Middle frontal gyrus (tissue), 1 donor: ENCODE measurements around the gene ZMYM2.
"Not testable (repeated sequence)": the region's sequence is repeated elsewhere in the genome, so short reads cannot be mapped to it uniquely, and the experiment has no call there.

ENCODE experiments used
- DNase-seq: peaks from one replicate; pipeline ENCODE4 v3.0.0-alpha.2; 2015; ENCODE audit warnings: low spot score; ENCODE audit errors: extremely low spot score

ZMYM2 gene

DNA sequence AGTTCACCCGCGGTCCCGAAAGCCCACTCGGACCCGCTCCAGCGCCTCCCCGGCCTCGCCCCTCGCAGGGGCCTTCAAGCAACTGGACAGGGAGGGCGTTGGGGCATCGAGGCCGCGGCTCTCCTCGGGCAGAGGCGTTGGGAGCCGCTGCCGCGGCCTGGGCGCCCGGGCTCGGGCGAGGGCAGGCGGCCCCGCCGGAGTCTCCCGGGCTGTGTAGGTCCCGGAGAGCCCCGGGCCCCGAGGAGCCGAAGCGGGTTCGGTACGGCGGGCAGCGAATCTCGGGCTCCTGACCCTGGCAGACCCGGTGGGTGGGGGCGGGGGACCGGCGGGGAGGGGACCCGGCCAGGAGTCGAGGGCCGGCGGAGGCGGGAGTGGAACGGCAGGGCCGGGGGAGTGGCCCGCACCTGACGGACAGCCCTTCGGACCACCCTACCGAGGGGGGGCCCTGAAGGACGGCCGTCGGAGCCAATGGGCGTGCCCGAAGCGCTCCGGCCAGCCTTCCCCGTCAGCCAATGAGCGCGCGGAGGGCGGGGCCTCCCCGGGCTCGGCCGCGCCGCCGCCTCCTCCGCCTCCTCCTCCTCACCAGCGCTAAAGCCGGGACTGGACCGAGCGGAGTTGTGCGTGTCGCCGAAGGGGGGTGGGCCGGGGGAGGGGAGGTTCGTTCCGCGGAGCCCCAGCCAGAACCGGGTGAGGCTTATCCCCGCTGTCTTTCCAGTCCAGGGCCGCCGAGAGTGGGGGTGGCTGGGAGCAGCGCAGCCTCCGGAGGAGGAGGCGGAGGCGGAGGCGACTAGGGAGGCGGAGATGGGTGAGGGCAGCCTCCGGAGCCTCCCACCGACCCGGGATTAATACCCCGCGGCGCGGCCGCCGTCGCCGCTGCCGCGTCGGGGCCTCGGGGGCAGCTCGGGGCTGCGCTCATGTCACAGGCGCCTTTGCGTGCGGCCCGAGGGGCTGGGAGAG lies at the start of gene ZMYM2:
TSS of gene ZMYM2 (plus strand) at position 573 of the 957 bp plus-strand sequence. CDS start 34,346 bp downstream, outside the sequence.
- peak; percentile 98 for DNase-seq

DNA sequence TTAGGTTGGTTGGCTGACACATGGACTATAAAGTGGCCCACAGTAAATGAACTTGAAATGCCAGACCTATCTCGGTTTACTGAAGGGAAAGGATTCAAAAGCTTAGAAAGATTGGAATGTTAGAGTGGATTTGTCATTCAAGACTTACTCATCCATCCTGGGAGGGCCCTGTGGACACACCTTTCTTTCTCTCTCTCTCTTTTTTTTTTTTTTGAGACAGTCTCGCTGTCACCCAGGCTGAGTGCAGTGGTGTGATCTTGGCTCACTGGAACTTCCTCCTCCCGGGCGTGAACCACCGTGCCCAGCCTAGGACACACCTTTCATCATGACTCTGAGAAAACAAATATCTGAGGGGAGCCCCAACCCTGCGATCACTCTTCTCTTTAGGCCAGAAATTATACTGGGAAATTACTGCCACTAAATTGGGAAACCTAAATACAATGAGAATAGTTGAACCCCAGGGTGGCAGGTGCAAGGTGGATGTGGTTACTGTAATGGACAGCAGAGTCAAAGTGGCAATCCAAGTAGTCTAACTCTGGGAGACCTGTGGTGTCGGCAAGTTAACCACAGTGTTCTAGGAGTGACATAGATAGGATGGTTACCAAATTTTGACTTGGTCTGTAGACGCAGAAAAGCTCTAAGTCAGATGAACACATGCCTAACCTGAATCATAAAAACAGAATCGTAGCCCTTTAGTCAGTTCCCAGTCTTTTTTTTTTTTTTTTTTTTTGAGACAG lies 48.0 kb upstream of the ZMYM2 start:
- DNase-seq: no peak

DNA sequence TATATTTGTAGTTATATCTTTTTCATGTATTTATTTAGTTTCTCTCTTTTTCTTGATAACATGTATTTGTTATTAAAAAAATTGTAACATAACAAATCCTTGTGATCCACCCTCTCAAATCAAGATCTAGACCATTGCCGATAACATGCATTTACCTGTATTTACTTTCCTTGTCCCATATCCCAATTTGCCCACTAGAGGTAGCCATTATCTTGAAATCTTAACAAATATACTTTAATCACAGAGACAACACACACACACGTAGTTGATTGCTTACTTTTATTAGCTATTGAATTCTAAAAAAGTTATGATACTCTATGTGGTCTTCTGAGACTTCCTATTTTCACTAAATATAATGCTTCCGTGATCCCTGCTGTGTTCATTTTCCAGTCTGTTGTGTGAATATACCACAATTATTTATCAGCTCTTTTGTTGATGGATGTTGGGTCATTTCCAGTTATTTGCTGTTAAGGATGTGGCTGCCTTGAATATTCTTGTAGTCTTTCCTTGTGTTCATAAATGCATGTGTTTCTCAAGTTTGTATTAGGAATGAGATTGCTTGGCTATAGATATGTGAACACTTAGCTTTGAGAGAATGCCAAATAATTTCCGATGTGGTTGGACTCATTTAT lies 31.3 kb upstream of the ZMYM2 start:
- DNase-seq: no peak

DNA sequence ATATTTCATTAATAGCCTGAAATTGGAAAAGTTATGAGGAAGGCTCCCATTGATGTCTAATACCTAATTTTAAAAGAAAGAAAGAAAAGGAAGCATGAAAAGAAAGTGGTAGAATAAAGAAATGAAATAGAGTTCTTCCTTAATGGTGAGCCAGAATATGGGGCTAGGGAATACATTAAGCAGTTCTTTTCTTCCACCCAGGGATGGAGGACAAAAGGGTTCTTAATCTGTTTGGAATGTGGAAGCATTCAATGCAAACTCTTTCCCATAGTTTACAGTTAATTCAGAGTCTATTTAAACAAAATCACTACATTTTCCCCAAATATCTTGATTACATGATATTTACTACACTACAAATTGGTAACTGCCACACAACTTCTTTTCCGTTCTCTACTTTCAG lies 18.4 kb upstream of the ZMYM2 start:
- no peak for DNase-seq

DNA sequence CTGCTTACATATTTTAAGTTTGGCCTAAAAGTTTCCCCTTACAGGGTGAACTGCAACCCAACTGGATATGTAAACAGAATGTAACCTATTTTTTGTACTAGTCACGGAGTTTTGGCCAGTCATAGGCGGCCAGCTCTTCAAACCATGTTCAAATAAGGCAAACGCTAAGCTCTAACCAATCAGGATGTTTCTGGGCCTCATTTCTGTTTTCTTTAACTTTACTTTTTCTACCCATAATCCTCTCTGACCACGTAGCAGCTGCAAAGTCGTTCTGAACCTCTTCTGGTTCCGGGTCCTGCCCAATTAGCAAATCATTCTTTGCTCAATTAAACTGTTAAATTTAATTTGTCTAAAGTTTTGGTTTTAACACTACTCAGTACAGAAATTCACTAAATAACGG lies 8.2 kb upstream of the ZMYM2 start:
- DNase-seq: no peak

DNA sequence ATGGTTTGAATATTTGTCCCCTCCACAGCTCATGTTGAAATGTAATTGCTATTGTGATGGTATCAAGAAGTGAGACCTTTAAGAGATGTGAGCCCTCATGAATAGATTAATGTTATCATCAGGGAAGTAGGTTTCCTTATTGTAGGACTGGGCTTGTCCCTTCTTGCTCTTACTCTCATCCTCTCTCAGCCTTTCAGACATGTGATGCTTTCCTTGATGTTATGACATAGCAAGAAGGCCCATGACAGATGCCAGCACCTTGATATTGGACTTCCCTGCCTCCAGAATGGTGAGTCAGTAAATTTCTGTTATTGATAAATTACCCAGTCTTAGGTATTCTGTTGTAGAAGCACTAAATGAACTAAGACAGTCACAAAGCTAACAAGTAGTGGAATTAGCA lies 5.7 kb upstream of the ZMYM2 start:
- DNase-seq: no peak

DNA sequence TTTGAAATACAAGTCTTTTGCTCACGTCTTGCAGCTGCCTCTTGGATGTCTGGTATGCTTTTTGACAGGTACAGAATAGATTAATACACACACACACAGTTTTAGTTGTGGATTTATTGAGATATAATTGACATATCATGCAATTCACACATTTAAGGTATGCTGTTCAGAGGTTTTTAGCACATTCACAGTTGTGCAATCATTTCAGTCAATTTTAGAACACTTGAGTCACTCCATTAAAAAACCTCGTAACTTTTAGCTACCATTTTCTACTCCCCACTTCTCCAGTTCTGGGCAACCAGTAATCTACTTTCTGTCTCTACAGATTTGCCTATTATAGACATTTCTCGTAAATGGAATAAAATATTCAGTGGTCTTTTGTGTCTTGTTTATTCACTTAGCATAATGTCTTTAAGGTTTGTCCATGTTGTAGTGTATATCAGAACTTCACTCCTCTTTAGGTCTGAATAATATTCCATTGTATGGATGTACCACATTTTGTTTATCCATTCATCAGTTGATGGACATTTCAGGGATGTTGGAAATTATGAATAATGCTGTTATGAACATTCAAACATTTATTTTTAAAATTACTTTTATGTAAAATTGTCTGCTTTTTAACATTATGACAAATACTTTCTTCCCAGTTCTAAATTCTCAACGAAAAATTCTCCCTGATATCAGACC lies 2.5 kb upstream of the ZMYM2 start:
- no peak for DNase-seq

DNA sequence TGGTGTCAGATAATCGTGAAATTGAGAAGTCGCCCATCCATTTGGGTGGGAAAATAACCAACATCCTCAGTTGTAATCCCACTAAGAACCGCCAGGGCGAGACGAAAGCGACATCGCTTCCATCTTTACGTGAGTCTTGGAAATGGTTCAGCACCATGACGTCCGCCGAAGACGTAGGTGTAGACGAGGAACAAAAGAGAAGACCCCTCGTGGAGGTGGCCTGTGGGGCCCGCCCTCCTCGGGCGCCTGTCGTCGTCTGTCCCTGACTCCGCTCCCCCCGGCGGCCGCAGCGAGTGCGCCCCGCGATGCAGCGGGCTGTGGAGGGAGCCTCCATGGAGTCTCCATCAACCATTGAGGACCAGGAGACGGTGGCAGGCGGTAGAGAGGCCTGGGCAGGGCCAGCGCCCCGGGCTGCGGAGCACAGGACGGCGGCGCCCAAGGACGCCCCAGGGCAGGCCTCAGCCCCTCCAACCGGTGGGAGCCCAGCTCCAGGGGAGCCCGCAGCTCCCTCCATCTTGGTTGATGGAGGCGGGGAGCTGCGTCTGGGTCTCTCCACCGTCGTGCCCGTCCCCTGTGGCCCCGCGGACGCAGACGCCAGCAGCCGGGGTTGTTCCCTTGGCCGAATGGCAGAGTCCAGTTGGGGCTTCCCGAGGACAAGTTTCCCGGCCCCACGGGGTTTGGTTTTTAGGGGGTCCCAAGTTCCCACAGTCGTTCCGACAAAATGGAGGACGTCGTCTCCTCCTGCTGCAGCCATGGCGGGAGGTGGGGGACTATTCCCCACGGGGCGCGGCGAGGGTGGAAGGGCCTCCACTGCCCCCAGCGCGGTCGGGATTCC lies 990 bp upstream of the ZMYM2 start:
- peak; percentile 56 for DNase-seq

DNA sequence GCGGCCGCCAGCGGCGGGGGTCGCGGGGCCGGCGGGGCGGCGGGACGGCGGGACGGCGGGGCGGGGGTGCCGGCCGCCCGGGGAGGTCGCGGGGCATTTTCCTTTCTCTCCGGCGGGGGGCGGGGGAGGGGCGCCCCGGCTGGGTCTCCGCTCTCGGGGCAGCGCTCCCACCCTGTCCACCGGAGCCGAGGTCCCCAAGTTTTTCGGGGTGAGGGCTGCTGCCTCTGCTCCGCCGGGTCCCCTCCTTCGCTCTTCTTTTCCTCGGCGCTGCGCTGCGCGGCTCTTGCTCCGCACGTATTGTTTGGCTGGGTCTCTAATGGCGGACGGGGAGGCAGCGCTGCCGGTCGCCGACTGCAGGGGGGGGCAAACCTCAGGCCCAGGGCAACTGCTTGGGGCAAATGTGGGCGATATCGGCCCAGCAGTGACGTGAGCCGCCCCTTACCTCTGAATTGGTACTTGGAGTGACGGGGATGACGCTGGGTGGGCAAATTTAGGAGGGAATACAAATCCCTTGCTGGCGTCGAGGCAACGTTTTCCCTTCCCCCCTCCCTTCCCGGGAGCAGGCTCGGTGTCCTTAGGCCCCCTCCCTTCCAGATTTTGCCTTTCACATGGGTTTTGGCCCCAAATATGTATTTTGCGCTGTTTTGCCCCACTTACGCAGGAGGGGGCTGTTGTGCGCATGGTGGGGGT lies 759 bp downstream of the ZMYM2 start:
- DNase-seq: no peak

DNA sequence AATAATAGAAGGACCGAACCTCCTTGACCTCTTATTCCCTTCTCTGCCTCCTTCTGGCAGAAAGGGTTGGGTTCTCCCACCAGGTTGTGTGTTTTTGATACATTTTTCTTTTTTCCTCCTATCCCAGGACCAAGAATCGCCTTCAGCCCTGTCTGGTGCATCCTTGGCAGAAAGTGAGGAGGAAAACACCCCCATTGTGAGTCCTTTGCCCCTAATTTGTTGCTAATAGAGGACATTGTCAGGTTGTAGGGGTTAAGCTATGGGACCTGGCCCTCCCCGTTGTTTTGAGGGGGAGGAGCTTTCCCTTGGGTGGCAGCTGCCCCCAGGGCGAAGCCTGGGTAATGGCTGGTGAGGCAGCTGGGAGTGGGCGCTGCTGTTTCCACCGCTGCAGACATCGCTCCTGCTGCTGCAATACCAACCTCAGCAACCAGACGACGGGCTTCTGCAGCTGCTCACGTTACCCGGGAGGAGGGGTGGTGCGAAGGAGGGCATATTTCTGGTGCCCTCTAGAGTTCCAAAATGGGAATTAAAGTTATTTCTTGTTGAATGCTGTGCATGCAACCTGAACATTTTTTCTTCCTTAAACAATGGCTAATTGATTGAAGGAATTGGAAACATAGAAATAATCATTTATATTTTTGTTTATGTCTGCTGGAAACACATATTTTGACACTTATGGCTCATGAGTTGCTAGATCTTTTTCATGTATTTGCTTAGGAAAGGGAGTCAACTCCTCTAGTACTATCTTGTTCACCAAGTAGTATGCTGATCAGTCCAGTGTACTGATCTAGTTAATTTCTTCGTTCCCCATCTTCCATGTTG lies 1.5 kb downstream of the ZMYM2 start:
- DNase-seq: peak; percentile 82

DNA sequence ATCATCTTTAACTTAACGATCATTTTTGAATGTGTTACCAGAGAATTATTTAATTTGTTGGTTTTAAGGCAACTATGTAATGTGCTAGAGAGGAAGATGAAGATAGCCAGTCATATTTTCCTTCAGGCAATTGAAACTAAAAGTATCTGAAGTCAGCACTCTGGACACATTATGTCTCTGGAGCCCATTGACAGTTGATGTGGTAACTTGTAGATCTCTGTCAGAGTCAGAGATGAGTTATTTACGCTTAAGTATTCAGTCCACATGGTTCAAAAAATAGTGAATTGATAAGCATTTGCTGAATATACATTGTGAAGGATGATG lies 2.1 kb downstream of the ZMYM2 start:
- no peak for DNase-seq

DNA sequence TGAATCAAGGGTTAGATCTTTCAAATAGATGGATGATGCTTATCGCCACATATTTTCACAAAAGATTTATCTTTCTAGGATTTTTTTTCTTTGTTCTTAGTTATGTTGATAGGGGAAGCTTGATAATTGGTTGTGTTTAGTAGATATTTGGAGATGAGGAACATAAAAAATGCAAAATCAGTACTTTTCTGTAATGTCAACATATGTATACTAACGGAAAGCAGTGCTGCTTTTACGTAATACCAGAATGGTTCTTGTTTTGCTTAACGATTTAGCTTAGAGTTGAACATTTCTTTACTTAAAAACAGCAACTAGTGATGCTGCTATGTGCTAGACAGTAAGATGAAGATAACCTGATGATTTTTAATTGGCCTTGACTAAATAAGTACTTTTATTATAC lies 3.0 kb downstream of the ZMYM2 start:
- no peak for DNase-seq

DNA sequence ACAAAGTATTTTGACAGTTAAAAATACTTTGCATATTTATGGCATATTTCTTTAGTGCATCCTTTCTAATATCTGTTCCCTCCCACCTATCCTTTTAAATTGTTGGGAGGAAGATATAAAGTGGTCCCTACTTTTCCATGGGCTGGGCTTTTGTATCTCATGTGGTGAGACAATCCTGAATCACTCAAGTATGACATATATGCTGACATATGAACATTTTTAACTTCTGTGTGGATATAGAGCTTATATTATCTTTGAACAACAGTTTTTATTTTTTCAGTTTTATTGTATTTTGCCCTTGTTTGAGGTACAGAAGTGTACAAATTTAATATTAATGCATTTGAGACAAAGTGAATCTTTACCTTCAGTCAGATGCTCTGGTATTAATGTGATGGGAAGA lies 3.4 kb downstream of the ZMYM2 start:
- no peak for DNase-seq

DNA sequence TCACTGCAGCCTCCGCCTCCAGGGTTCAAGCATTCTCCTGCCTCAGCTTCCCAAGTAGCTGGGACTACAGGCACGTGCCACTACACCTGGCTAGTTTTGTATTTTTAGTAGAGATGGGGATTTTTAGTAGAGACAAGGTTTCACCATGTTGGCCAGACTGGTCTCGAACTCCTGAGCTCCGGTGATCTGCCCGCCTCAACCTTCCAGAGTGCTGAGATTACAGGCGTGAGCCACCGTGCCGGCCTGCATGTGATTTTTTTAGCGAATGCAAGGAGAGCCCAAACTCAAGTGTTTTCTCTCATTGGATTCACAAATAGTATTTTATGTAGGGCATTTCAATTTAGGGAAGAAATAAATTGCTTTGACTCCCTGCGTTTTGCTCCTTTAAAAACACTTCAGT lies 4.4 kb downstream of the ZMYM2 start:
- no peak for DNase-seq

DNA sequence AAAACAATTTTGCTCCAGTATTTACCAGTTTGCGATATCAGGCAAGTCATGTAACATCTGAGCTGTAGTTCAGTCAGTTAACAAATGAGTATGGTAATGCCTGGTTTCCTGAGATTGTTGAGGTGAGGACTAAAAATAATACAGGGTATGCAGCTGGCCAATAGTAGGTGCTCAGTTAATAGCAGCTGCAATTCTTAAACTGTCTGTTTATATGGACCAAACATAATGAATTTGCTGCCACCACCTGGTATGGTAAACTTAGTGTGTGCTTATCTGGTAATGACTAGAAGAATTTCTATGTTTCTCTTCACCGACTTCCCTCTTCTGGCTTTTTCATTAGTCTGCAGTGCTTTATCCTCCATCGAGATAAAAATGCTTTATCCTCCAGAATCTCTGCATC lies 9.1 kb downstream of the ZMYM2 start:
- no peak for DNase-seq

DNA sequence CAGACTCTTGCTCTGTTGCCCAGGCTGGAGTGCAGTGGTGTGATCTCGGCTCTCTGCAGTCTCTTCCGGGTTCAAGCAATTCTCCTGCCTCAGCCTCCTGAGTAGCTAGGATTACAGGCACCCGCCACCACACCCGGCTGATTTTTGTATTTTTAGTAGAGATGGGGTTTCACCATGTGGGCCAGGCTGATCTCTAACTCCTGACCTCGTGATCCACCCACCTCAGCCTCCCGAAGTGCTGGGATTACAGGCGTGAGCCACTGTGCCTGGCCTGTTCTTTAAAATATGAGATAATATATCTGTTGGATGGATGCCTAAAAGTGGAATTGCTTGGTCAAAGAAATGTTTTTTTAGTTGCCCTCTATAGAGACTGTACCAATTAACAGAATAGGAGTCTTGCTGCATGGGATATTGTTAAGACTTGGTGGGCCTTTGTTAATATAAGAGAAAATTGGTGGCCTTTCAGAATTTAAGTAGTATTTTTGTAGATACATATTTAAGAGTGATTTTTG lies 16.0 kb downstream of the ZMYM2 start:
- DNase-seq: not testable (repeated sequence)

DNA sequence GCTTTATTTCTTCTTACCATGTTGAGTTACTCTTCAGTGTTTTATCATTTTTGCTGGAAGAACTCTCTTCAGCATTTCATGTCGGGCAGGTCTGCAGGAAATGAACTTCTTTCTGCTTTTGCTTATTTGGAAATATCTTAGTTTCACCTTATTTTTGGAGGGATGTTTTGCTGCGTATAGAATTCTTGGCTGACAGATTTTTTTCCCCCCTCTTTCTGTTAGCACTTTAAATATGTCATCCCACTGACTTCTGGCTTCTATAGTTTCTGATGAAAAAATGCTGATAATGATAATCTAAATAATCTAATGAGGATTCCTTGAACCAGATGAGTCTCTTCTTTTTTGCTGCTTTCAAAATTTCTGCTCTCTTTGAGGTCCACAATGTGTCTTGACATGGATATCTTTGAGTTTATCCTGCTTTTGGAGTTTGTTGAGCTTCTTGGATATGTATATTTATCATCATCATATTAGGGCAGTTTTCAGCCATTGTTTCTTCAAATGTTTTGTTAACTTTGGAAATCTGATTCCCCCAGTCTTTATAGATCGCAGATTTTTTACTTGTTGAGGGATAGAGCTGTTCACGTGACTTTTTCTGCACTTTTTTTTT lies 20.4 kb downstream of the ZMYM2 start:
- DNase-seq: no peak

DNA sequence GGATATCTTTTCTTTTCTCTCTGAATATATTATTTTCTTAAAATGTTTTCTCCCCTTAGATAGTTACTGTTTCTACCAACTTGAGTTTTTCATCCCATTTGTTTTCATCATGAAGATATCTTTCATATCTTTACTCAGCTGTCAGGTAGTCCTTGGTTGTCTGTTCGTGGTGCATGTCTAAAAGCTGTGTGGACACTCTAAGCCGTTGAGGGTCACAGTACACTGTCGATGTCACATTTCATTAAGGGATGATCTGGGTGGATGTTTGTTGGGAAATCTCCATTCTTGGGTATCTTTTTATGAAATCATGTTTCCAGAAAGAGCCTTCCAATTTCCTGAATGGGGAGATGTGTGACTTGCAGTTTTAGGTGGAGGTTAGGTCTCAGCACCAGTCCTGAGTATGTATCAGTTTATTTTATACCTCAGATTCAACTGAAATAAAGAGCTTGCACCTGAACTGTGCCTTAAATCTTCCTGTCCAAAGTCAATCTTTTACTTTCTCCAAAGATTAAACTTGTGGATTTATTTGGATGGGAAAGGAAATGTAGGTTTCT lies 23.2 kb downstream of the ZMYM2 start:
- DNase-seq: no peak
